HepG2 (cell line): ENCODE measurements around the gene METTL23. TPM values are rescaled to one million over a fixed set of nuclear protein-coding genes. Genes with fewer than 3 reads are reported as not detected.
A peak's percentile ranks its signal among the peaks of the same experiment; 100 is the strongest.

Experiments
- AKNA ChIP-seq: sonication (generic); formaldehyde crosslinking; IDR thresholded peaks from 2 replicates; pipeline ENCODE4 v1.4.0; 2020; ENCODE audit warnings: missing genetic modification reagents, borderline replicate concordance
- CHD2 ChIP-seq: IDR thresholded peaks from 2 replicates; pipeline ENCODE4 v1.6.1; 2011; ENCODE audit warnings: low read depth, low read length, improper control_type of control experiment
- EP300 ChIP-seq, 3 experiments: sonication (generic) in 1 of 3; formaldehyde crosslinking in 1 of 3; IDR thresholded peaks; 2 replicates each; pipeline versions ENCODE4 v1.5.1 to v1.6.1; 2011 to 2020; ENCODE audit warnings: low read depth in 2 of 3, low read length in 2 of 3, borderline replicate concordance in 1 of 3, improper control_type of control experiment in 1 of 3, mild to moderate bottlenecking in 1 of 3, missing genetic modification reagents in 1 of 3, moderate library complexity in 1 of 3
- GFI1 ChIP-seq: sonication (generic); formaldehyde crosslinking; IDR thresholded peaks from 2 replicates; pipeline ENCODE4 v1.5.0; 2020; ENCODE audit warnings: missing genetic modification reagents, mild to moderate bottlenecking, borderline replicate concordance
- KMT2B ChIP-seq: IDR thresholded peaks from 2 replicates; pipeline ENCODE4 v1.6.1; 2016; ENCODE audit warnings: missing genetic modification reagents, missing compliant biosample characterization
- MYPOP ChIP-seq: sonication (generic); formaldehyde crosslinking; IDR thresholded peaks from 2 replicates; pipeline ENCODE4 v1.8.1; 2023; ENCODE audit warnings: mild to moderate bottlenecking, moderate library complexity, missing genetic modification reagents
- NFKB2 ChIP-seq: sonication (generic); formaldehyde crosslinking; IDR thresholded peaks from 2 replicates; pipeline ENCODE4 v1.4.0; 2020; ENCODE audit warnings: missing genetic modification reagents, borderline replicate concordance
- REPIN1 ChIP-seq: sonication (generic); formaldehyde crosslinking; IDR thresholded peaks from 2 replicates; pipeline ENCODE4 v1.8.0; 2022; ENCODE audit warnings: missing genetic modification reagents, low read depth, mild to moderate bottlenecking, borderline replicate concordance
- SPEN ChIP-seq: sonication (generic); formaldehyde crosslinking; IDR thresholded peaks from 2 replicates; pipeline ENCODE4 v1.5.1; 2020; ENCODE audit warnings: low read depth, mild to moderate bottlenecking, missing genetic modification reagents
- TBL1XR1 ChIP-seq: fragments of 150-350 bp; IDR thresholded peaks from 2 replicates; pipeline ENCODE4 v1.6.1; 2014; ENCODE audit warnings: borderline replicate concordance, low read length; ENCODE audit not compliant: partially characterized antibody
- TBX2 ChIP-seq: sonication (generic); formaldehyde crosslinking; IDR thresholded peaks from 2 replicates; pipeline ENCODE4 v1.5.0; 2020; ENCODE audit warnings: missing genetic modification reagents, mild to moderate bottlenecking, borderline replicate concordance
- ZBTB20 ChIP-seq: sonication (generic); formaldehyde crosslinking; IDR thresholded peaks from 2 replicates; pipeline ENCODE4 v1.8.1; 2023; ENCODE audit warnings: missing genetic modification reagents, low read depth, mild to moderate bottlenecking, borderline replicate concordance
- ZFP91 ChIP-seq: sonication (generic); formaldehyde crosslinking; IDR thresholded peaks from 2 replicates; pipeline ENCODE4 v1.9.0; 2022; ENCODE audit warnings: missing genetic modification reagents, mild to moderate bottlenecking, borderline replicate concordance
- ZNF280B ChIP-seq: sonication (generic); formaldehyde crosslinking; IDR thresholded peaks from 2 replicates; pipeline ENCODE4 v1.5.0; 2020; ENCODE audit warnings: missing genetic modification reagents, mild to moderate bottlenecking, borderline replicate concordance
- ZNF367 ChIP-seq: sonication (generic); formaldehyde crosslinking; IDR thresholded peaks from 2 replicates; pipeline ENCODE4 v1.4.0; 2020; ENCODE audit warnings: missing genetic modification reagents, borderline replicate concordance
- ZNF563 ChIP-seq: sonication (generic); formaldehyde crosslinking; IDR thresholded peaks from 2 replicates; pipeline ENCODE4 v1.8.0; 2022; ENCODE audit warnings: mild to moderate bottlenecking, moderate library complexity, missing genetic modification reagents
- ZNF777 ChIP-seq: sonication (generic); formaldehyde crosslinking; IDR thresholded peaks from 2 replicates; pipeline ENCODE4 v1.4.0; 2020; ENCODE audit warnings: missing genetic modification reagents
- ZNF790 ChIP-seq: sonication (generic); formaldehyde crosslinking; IDR thresholded peaks from 2 replicates; pipeline ENCODE4 v1.8.0; 2022; ENCODE audit warnings: missing genetic modification reagents, mild to moderate bottlenecking, borderline replicate concordance
- polyA plus RNA-seq, 8 experiments: library from polyadenylated mRNA; depleted of rRNA in 3 of 8; stranded (reverse) in 7 of 8; unstranded in 1 of 8; fragments of >200 nt; fragmentation: Illumina TruSeq in 4 of 8; extraction: Trizol in 4 of 8; gene quantifications; 2 replicates each; pipeline versions ENCODE4 v1.2.1 to v1.2.3, GENCODE V29; 2011 to 2016; ENCODE audit warnings: low read depth in 4 of 8, missing spikeins in 1 of 8, mixed read lengths in 1 of 8; ENCODE audit not compliant: insufficient read depth in 1 of 8
- total RNA-seq, 5 experiments: library from RNA; depleted of rRNA; stranded (reverse); fragments of >200 nt; fragmentation: Illumina TruSeq; extraction: Trizol; gene quantifications; 2 replicates each; pipeline ENCODE4 v1.2.3, GENCODE V29; 2016; ENCODE audit warnings: low read depth in 1 of 5

The METTL23 gene
- total and polyA plus RNA-seq, 2 of the 13 experiments (the other 11 are each of a cell fraction or from before 2014, with no cell fraction given), result 39.9 to 104 TPM

- TF ChIP-seq AKNA (CRISPR knock-in tag) (no peak), EP300 (IDR thresholded peaks at IDR 0.05; ENCODE audit: low read depth in 2 of 2, low read length in 2 of 2) (peak in 1 of 2 experiments; percentile 20; a peak in 1 of 4 replicates), EP300 (CRISPR knock-in tag; IDR thresholded peaks at IDR 0.05; ENCODE audit: borderline replicate concordance) (0 out of 2 replicates have a peak, but pooled peaks have one; percentile 32), NFKB2 (peak; percentile 87; the same call in 1 of the 2 replicates), SPEN (CRISPR knock-in tag) (peak; percentile 69; the same call in 1 of the 2 replicates), KMT2B (peak; percentile 69), ZFP91 (peak; percentile 99), CHD2 (peak; percentile 84), ZNF790 (CRISPR knock-in tag) (no peak; the same call in 1 of the 2 replicates), TBL1XR1 (no peak), MYPOP (CRISPR knock-in tag) (peak; percentile 84), ZNF280B (CRISPR knock-in tag) (peak; percentile 59), ZNF367 (peak; percentile 7; the same call in 1 of the 2 replicates), ZNF563 (CRISPR knock-in tag) (no peak; the same call in none of the 2 replicates), ZNF777 (CRISPR knock-in tag) (no peak), ZBTB20 (CRISPR knock-in tag) (no peak), TBX2 (CRISPR knock-in tag) (peak; percentile 87), GFI1 (CRISPR knock-in tag) (peak; percentile 38; the same call in 1 of the 2 replicates), REPIN1 (CRISPR knock-in tag) (0 out of 2 replicates have a peak, but pooled peaks have one; percentile 10)
These were observed 336 bp upstream of the METTL23 start, which contains the start of gene JMJD6 (continued) for GRCh38 chr17:76726231-76726775.
